ENCODE data around the gene PCK1.

PCK1 gene

GRCh38 chr20:57589123-57589727, 28.3 kb downstream of the PCK1 start:
- H3K4me1 ChIP-seq (ENCODE audit: control insufficient read depth, low read depth, low read length) = no peaks in the 10 kb centered on the region
- H3K9ac ChIP-seq (ENCODE audit: low read length) = no peak overlapping the region
- H3K27me3 ChIP-seq (ENCODE audit: control insufficient read depth, insufficient read depth, low read length) = no peaks in the 10 kb centered on the region
- H3K27ac ChIP-seq (ENCODE audit: low read length) = no peak overlapping the region
- H3K9me3 ChIP-seq (ENCODE audit: control insufficient read depth, low read depth, low read length) = no peaks in the 10 kb centered on the region
- no peak overlapping the region for H3K4me3 ChIP-seq (ENCODE audit: low read length)
- no peaks in the 10 kb centered on the region for H3K36me3 ChIP-seq (ENCODE audit: control insufficient read depth, low read depth, low read length)

GRCh38 chr20:57589728-57590484, 29.0 kb downstream of the PCK1 start:
- no peaks in the 10 kb centered on the region for H3K27me3 ChIP-seq (ENCODE audit: control insufficient read depth, insufficient read depth, low read length)
- no peak overlapping the region for H3K4me3 ChIP-seq (ENCODE audit: low read length)
- H3K9me3 ChIP-seq (ENCODE audit: control insufficient read depth, low read depth, low read length) = no peaks in the 10 kb centered on the region
- H3K9ac ChIP-seq (ENCODE audit: low read length) = no peak overlapping the region
- no peaks in the 10 kb centered on the region for H3K4me1 ChIP-seq (ENCODE audit: control insufficient read depth, low read depth, low read length)
- H3K27ac ChIP-seq (ENCODE audit: low read length) = no peak overlapping the region
- H3K36me3 ChIP-seq (ENCODE audit: control insufficient read depth, low read depth, low read length) = no peaks in the 10 kb centered on the region

- no peaks in the 10 kb centered on the region for H3K27me3 ChIP-seq (ENCODE audit: control insufficient read depth, insufficient read depth, low read length)
- H3K4me3 ChIP-seq (ENCODE audit: low read length) = no peak overlapping the region
- H3K9ac ChIP-seq (ENCODE audit: low read length) = no peak overlapping the region
- H3K27ac ChIP-seq (ENCODE audit: low read length) = no peak overlapping the region
- no peaks in the 10 kb centered on the region for H3K9me3 ChIP-seq (ENCODE audit: control insufficient read depth, low read depth, low read length)
- no peaks in the 10 kb centered on the region for H3K36me3 ChIP-seq (ENCODE audit: control insufficient read depth, low read depth, low read length)
- no peaks in the 10 kb centered on the region for H3K4me1 ChIP-seq (ENCODE audit: control insufficient read depth, low read depth, low read length)
Observed at GRCh38 chr20:57590485-57591288, 29.8 kb downstream of the PCK1 start.

DNA sequence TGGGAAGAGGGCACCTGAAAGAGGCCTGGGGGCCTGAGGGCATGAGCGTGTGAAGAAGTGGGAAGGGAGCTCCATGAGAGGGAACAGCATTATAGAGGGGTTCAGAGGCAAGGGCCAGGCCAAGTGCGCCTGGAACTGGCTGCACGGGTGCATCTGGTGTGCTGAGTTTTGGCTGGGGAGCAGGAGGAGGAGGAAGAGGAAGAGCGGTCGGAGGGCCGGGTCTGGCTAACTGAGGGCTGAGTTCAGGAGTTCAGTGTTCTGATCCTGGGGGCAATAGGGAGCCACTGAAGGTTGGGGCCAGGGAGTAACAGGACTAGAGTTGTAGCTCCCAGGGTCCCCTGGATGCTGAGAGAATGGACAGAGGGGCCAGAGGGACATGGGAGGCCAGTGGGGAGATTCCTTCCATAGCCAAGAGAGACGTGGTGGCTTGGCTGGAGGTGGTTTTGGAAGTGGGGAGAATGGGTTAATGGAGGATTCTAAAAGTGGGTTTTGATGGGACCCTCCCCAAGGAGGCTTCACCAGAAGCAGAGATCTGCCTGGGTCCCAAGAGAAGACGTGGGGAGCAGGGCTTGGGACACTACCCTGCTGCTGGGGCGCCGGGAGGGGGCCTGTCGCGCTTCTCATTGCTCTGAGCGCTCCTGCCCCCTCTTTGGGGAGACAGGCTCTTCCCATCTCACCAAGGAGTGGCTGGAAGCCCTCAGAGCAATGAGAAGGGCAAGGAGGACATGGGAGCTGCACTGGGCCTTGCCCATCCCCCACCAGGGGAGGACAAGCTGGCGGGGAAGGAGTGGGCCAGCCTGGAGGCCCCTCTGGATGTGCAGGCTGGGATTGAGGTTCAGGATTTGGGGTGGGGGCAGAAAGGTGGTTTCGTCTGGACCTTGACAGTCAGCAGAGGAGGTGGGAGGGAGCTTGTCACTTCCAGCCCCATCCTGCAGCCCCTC, 30.6 kb downstream of the PCK1 start:
- no peaks in the 10 kb centered on the region for H3K9me3 ChIP-seq (ENCODE audit: control insufficient read depth, low read depth, low read length)
- H3K4me3 ChIP-seq (ENCODE audit: low read length) = no peak overlapping the region
- H3K4me1 ChIP-seq (ENCODE audit: control insufficient read depth, low read depth, low read length) = no peaks in the 10 kb centered on the region
- no peaks in the 10 kb centered on the region for H3K27me3 ChIP-seq (ENCODE audit: control insufficient read depth, insufficient read depth, low read length)
- H3K27ac ChIP-seq (ENCODE audit: low read length) = no peak overlapping the region
- H3K9ac ChIP-seq (ENCODE audit: low read length) = no peak overlapping the region
- no peaks in the 10 kb centered on the region for H3K36me3 ChIP-seq (ENCODE audit: control insufficient read depth, low read depth, low read length)

DNA sequence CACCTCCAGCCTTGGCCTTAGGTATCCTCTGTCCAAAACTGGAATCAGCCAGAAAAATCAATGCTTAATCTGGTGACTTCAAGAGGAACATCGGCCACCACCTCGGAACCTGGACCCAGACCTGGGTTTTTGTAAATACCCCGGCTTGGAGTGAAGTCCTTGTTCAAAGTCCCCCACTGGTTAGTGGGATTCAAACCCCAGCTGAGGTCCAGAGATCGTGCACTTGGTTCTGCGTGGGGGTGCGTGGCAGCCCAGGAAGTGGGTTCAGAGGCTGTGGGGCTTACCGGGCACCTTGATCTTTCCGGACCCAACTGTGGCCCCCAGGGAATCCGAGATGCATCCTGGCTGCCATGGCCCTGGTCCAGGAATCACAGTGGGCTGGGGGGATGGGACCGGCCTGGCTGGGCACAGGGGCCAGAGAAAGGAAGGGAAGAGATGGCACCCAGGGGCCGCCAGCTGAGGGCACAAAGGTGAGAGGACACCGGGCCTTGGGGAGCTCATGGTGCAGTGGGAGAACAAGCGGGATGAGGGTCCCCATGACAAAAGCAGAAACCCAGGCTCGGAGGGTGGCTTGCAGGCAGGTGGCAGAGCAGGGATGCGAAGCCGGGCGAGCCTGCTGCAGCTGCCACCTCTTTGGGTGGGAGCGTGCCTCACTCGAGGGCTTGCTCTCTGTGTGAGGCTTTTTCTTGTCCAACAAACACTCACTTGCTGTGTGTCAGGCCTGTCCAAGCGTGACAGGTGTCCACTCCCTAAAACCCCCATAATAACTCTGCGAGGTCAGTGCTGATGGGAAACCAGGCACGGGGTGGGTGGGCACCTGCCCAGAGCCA, 31.6 kb downstream of the PCK1 start:
- Histone ChIP-seq H3K4me3 (ENCODE audit: low read length) (no peak overlapping the region), H3K27me3 (ENCODE audit: control insufficient read depth, insufficient read depth, low read length) (no peaks in the 10 kb centered on the region), H3K4me1 (ENCODE audit: control insufficient read depth, low read depth, low read length) (no peaks in the 10 kb centered on the region), H3K36me3 (ENCODE audit: control insufficient read depth, low read depth, low read length) (no peaks in the 10 kb centered on the region), H3K9me3 (ENCODE audit: control insufficient read depth, low read depth, low read length) (no peaks in the 10 kb centered on the region), H3K9ac (ENCODE audit: low read length) (no peak overlapping the region), H3K27ac (ENCODE audit: low read length) (no peak overlapping the region)

DNA sequence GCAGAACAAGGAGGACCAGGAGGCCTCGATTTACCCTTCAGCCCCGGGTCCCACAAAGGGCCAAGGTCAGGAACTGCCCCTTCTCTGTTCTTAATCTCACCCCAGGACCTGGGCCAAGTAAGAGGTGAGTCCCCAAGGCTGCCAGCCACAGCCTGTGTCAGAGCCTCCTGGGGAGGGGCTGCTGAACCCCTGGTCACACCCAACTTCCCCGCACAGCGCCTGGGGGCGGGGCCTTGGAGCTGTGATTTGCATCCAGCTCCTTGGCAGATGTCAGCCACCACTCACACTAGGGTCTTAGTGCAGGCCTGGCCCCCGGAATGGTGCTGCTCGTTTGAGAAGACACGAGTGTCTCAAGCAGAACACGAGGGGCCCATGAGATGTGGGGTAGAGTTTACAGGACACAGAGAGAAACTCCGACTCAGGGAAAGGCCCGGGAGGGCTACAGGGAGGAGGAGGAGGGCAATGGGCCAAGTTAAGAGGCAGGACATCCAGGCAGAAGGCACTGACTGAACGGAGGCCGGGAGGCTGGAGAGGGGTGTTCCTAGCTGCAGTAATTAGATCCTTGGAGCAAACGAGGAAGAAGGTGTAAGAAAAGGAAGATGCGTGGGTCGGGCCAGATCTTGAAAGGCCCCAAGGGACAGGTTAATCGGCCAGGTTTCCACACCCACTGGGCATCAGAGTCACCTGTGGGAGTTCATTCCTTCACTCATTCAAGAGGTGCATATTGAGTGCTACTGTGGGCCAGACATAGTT, 32.4 kb downstream of the PCK1 start:
- H3K9me3 ChIP-seq (ENCODE audit: control insufficient read depth, low read depth, low read length) = no peaks in the 10 kb centered on the region
- no peaks in the 10 kb centered on the region for H3K36me3 ChIP-seq (ENCODE audit: control insufficient read depth, low read depth, low read length)
- H3K9ac ChIP-seq (ENCODE audit: low read length) = no peak overlapping the region
- no peaks in the 10 kb centered on the region for H3K4me1 ChIP-seq (ENCODE audit: control insufficient read depth, low read depth, low read length)
- no peak overlapping the region for H3K27ac ChIP-seq (ENCODE audit: low read length)
- H3K27me3 ChIP-seq (ENCODE audit: control insufficient read depth, insufficient read depth, low read length) = no peaks in the 10 kb centered on the region
- no peak overlapping the region for H3K4me3 ChIP-seq (ENCODE audit: low read length)

DNA sequence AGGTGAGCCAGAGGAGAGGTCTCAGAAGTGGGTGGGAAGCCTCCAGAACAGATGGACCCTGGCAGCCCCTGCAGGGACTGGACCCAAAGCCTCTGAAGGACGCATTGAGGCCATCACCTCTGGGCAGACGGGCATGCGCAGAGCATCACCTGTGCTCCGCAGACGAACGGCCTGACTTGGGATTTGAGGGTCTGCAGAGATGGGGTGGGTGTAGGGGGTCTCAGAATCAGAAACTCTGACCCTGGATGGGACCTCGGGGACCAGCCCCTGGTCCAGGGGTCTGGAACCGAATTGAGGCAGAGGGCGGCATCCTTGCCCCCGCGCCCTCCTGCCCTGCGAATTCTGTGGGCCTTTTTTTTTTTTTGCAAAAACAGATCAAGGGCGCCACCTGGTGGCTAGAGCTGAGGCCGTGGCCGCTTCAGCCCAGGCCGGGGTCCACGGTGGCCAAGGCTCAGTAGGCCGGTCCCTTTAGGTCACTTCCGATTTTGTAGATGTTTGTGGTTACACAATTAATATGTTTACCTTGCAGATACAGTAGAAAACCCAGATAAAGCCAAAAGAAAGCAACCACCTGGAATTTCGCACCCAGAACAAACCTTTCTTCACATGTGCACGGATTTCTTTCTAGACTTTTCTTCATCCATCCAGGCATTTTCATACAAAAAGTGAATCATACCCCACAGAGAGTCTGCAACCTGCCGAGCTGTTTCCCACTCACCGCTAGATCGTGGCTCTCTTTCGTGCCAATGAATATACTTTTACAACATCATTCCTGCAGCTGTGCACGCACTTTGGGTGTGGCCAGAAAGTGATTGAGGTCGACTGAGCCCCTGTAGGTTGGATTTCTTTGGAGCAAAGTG, 33.4 kb downstream of the PCK1 start:
- Histone ChIP-seq H3K4me1 (ENCODE audit: control insufficient read depth, low read depth, low read length) (no peaks in the 10 kb centered on the region), H3K36me3 (ENCODE audit: control insufficient read depth, low read depth, low read length) (no peaks in the 10 kb centered on the region), H3K9me3 (ENCODE audit: control insufficient read depth, low read depth, low read length) (no peaks in the 10 kb centered on the region), H3K4me3 (ENCODE audit: low read length) (no peak overlapping the region), H3K27ac (ENCODE audit: low read length) (no peak overlapping the region), H3K9ac (ENCODE audit: low read length) (no peak overlapping the region), H3K27me3 (ENCODE audit: control insufficient read depth, insufficient read depth, low read length) (no peaks in the 10 kb centered on the region)

- Histone ChIP-seq H3K36me3 (ENCODE audit: control insufficient read depth, low read depth, low read length) (no peaks in the 10 kb centered on the region), H3K9me3 (ENCODE audit: control insufficient read depth, low read depth, low read length) (no peaks in the 10 kb centered on the region), H3K9ac (ENCODE audit: low read length) (no peak overlapping the region), H3K27ac (ENCODE audit: low read length) (no peak overlapping the region), H3K4me1 (ENCODE audit: control insufficient read depth, low read depth, low read length) (no peaks in the 10 kb centered on the region), H3K27me3 (ENCODE audit: control insufficient read depth, insufficient read depth, low read length) (no peaks in the 10 kb centered on the region), H3K4me3 (ENCODE audit: low read length) (no peak overlapping the region)
Observed at GRCh38 chr20:57595041-57596030, 34.4 kb downstream of the PCK1 start.

DNA sequence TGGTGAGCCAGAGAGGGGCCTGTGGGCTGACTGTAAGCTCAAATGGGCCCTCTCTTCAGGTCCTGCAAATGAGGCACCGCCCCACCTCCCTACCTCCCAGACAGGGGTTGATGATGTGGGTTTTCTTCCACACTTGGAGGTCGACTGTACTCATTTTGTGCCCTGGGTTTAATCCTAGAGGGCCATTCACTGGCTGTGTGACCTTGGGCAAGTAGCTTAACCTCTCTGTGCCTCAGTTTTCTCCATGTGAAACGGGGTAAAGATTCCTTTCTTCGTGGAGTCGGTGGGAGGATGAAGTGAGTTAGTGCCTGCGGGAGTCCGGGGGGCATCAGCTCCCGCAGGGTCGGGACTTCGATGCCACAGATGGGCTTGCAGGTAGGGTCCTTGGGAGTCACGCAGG, 35.4 kb downstream of the PCK1 start:
- H3K4me1 ChIP-seq (ENCODE audit: control insufficient read depth, low read depth, low read length) = no peaks in the 10 kb centered on the region
- no peak overlapping the region for H3K27ac ChIP-seq (ENCODE audit: low read length)
- H3K36me3 ChIP-seq (ENCODE audit: control insufficient read depth, low read depth, low read length) = no peaks in the 10 kb centered on the region
- no peaks in the 10 kb centered on the region for H3K9me3 ChIP-seq (ENCODE audit: control insufficient read depth, low read depth, low read length)
- no peak overlapping the region for H3K4me3 ChIP-seq (ENCODE audit: low read length)
- H3K9ac ChIP-seq (ENCODE audit: low read length) = no peak overlapping the region
- H3K27me3 ChIP-seq (ENCODE audit: control insufficient read depth, insufficient read depth, low read length) = no peaks in the 10 kb centered on the region

Data from iPS-18a (cell line).